ENCODE data around the gene BABAM2. TPM values are rescaled to one million over a fixed set of nuclear protein-coding genes. Genes with fewer than 3 reads are reported as not detected.

The BABAM2 gene
- total RNA-seq, 1 donor from 2014 or later: 34.6 TPM

DNA sequence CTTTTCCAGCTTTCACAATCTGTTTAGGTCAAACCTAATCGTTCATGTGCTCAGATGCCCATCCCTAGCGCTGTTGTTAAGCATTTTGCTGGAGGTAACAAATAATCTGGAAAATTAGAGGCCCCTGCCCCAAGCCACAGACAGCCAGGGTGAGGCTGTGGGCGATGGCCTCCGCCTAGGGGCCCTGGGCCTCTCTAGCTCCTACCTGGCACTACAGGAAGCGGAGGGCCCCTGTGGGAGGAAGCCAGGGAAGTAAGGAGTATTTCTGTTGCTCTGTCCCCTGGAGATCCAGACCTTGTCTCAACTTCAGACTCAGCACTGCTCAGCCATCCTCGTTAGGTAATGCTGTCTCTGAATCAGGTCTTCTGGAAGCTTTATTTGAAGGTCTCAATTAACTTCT lies 489.7 kb downstream of the BABAM2 start:
- H3F3A ChIP-seq (ENCODE audit: low read depth): no peaks in the 10 kb centered on the region
- Mint-ChIP-seq H3K27ac (no peak overlapping the region), H3K4me3 (no peak overlapping the region), H3K27me3 (ENCODE audit: insufficient read depth, low read depth) (peaks cover 5% of the 10 kb centered on the region), H3K36me3 (no peaks in the 10 kb centered on the region), H3K4me1 (peaks cover 6% of the 10 kb centered on the region), H3K9me3 (no peaks in the 10 kb centered on the region)
- H3K4me1 ChIP-seq: peaks cover 12% of the 10 kb centered on the region
- H4K20me1 ChIP-seq (ENCODE audit: low read depth): no peaks in the 10 kb centered on the region
- H2AFZ ChIP-seq (replicated peaks): no peak overlapping the region
- no peak overlapping the region for H3K27ac ChIP-seq
- H3K4me2 ChIP-seq: no peak overlapping the region
- TF ChIP-seq, protein P1, sequence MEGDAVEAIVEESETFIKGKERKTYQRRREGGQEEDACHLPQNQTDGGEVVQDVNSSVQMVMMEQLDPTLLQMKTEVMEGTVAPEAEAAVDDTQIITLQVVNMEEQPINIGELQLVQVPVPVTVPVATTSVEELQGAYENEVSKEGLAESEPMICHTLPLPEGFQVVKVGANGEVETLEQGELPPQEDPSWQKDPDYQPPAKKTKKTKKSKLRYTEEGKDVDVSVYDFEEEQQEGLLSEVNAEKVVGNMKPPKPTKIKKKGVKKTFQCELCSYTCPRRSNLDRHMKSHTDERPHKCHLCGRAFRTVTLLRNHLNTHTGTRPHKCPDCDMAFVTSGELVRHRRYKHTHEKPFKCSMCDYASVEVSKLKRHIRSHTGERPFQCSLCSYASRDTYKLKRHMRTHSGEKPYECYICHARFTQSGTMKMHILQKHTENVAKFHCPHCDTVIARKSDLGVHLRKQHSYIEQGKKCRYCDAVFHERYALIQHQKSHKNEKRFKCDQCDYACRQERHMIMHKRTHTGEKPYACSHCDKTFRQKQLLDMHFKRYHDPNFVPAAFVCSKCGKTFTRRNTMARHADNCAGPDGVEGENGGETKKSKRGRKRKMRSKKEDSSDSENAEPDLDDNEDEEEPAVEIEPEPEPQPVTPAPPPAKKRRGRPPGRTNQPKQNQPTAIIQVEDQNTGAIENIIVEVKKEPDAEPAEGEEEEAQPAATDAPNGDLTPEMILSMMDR (IDR thresholded peaks at IDR 0.05): no peak
- TF ChIP-seq EZH2 (IDR thresholded peaks at IDR 0.05) (no peak), EZH2phosphoT487 (IDR thresholded peaks at IDR 0.05) (no peak)
- H3K27me3 ChIP-seq: peaks cover 4% of the 10 kb centered on the region
- no peak for DNase-seq (ENCODE audit: low spot score)
- no peak overlapping the region for H3K9ac ChIP-seq
- H3K79me2 ChIP-seq (ENCODE audit: low read depth): no peaks in the 10 kb centered on the region
- no peaks in the 10 kb centered on the region for H3K36me3 ChIP-seq
- no peaks in the 10 kb centered on the region for H3K9me3 ChIP-seq (ENCODE audit: low read depth)
- H3K4me3 ChIP-seq: no peak overlapping the region

DNA sequence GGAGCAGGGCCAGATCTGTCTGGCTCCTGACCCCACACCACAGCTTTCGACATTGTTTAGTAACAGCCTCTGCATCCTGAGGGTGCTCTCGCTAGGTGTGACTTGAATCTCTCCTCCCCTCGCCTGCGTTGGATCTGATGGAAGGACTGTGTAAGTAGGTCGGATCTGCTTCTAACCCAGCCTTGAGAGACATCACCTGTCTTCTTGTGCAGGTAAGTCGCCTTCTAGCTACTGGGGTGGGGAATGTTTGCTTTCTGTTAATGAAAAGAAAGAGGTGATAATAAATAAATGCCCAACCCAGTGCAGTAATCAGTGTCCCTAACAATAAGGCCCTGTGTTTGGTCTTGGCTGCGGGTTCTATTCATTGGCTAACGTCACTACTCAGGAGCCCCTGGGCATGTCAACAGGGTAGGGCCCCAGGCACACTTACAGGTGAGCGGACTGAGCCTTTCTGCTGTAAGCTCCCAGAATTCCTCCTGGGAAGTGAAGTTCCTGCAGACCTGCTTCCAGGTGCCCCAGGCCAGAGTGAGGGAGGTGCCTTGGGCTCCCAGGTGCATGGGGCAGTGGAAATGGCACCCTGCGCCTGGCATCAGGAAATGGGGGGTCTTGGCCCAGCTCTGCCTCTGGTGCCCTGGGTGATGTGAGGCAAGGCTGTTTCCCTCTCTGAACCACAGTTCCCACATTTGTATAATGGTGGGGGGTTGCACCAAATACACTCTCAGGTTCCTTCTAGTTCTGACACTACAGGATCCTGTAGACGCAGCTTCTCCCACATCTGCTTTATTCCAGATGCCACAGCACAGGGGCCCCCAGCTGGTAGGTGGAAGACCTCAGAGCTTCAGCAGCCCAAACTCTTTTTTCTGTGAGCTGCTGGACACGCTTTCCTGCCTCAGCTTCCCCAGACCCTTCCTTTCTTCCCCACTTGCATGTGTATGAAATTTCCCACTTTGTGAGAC lies 491.0 kb downstream of the BABAM2 start:
- Histone ChIP-seq H3K9ac (no peak overlapping the region), H4K20me1 (ENCODE audit: low read depth) (no peaks in the 10 kb centered on the region), H3K36me3 (no peaks in the 10 kb centered on the region), H2AFZ (replicated peaks) (no peak overlapping the region), H3K4me1 (peaks cover 12% of the 10 kb centered on the region), H3K79me2 (ENCODE audit: low read depth) (no peaks in the 10 kb centered on the region), H3K27ac (no peak overlapping the region), H3K9me3 (ENCODE audit: low read depth) (no peaks in the 10 kb centered on the region), H3K4me2 (no peak overlapping the region), H3K27me3 (peaks cover 4% of the 10 kb centered on the region), H3K4me3 (no peak overlapping the region), H3F3A (ENCODE audit: low read depth) (no peaks in the 10 kb centered on the region)
- Mint-ChIP-seq H3K4me3 (no peak overlapping the region), H3K9me3 (no peaks in the 10 kb centered on the region), H3K27me3 (ENCODE audit: insufficient read depth, low read depth) (peaks cover 7% of the 10 kb centered on the region), H3K4me1 (peaks cover 6% of the 10 kb centered on the region), H3K36me3 (no peaks in the 10 kb centered on the region), H3K27ac (no peak overlapping the region)
- no peak for TF ChIP-seq EZH2 (IDR thresholded peaks at IDR 0.05)
- TF ChIP-seq EZH2phosphoT487 (IDR thresholded peaks at IDR 0.05): no peak
- TF ChIP-seq, protein P1 (IDR thresholded peaks at IDR 0.05): no peak
- no peak for DNase-seq (ENCODE audit: low spot score)

DNA sequence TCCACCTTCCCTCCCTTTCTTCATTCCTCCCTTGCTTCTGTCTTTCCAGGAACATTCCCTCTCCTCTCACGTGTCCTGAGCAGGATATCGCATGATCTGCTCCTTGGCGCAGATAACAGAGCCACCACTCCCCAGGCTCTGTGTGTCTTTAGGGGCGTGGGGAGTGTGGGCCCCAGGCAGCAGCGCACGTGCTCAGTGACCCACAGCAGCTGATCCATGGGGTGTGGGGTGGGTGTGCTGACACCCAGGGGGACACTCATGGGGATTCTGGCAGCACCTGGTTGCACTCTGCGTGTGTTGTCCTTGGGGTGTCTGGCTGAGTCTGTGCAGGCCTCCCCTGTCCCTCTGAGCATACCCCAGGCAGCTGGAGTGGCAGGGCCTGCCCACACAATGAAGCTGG lies 492.2 kb downstream of the BABAM2 start:
- H3K4me3 Mint-ChIP-seq: no peak overlapping the region
- Histone ChIP-seq H2AFZ (replicated peaks) (no peak overlapping the region), H3K9ac (no peak overlapping the region), H3K27ac (no peak overlapping the region), H3K79me2 (ENCODE audit: low read depth) (no peaks in the 10 kb centered on the region), H3K27me3 (peaks cover 4% of the 10 kb centered on the region), H4K20me1 (ENCODE audit: low read depth) (no peaks in the 10 kb centered on the region), H3F3A (ENCODE audit: low read depth) (no peaks in the 10 kb centered on the region), H3K4me3 (no peak overlapping the region), H3K4me1 (peaks cover 8% of the 10 kb centered on the region), H3K36me3 (no peaks in the 10 kb centered on the region), H3K9me3 (ENCODE audit: low read depth) (no peaks in the 10 kb centered on the region), H3K4me2 (no peak overlapping the region)
- H3K9me3 Mint-ChIP-seq: no peaks in the 10 kb centered on the region
- H3K27ac Mint-ChIP-seq: no peak overlapping the region
- peaks cover 6% of the 10 kb centered on the region for H3K4me1 Mint-ChIP-seq
- TF ChIP-seq, protein P1 (IDR thresholded peaks at IDR 0.05): no peak
- no peak for TF ChIP-seq EZH2phosphoT487 (IDR thresholded peaks at IDR 0.05)
- no peak for TF ChIP-seq EZH2 (IDR thresholded peaks at IDR 0.05)
- peaks cover 4% of the 10 kb centered on the region for H3K27me3 Mint-ChIP-seq (ENCODE audit: insufficient read depth, low read depth)
- H3K36me3 Mint-ChIP-seq: no peaks in the 10 kb centered on the region
- DNase-seq (ENCODE audit: low spot score): no peak

Measured in neural progenitor cell (in vitro differentiated cells).